ENCODE data around the gene LPXN.

- TF ChIP-seq, protein P1, sequence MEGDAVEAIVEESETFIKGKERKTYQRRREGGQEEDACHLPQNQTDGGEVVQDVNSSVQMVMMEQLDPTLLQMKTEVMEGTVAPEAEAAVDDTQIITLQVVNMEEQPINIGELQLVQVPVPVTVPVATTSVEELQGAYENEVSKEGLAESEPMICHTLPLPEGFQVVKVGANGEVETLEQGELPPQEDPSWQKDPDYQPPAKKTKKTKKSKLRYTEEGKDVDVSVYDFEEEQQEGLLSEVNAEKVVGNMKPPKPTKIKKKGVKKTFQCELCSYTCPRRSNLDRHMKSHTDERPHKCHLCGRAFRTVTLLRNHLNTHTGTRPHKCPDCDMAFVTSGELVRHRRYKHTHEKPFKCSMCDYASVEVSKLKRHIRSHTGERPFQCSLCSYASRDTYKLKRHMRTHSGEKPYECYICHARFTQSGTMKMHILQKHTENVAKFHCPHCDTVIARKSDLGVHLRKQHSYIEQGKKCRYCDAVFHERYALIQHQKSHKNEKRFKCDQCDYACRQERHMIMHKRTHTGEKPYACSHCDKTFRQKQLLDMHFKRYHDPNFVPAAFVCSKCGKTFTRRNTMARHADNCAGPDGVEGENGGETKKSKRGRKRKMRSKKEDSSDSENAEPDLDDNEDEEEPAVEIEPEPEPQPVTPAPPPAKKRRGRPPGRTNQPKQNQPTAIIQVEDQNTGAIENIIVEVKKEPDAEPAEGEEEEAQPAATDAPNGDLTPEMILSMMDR (IDR thresholded peaks at IDR 0.05), result no peak
- TF ChIP-seq POLR2A (IDR thresholded peaks at IDR 0.05) (no peak), EP300 (IDR thresholded peaks at IDR 0.05; ENCODE audit: low read depth) (no peak)
Observed at GRCh38 chr11:58546841-58547240, 28.8 kb downstream of the LPXN start.

All from transverse colon (tissue), 3 donors.